Glutamatergic neuron (in vitro differentiated cells): ENCODE results near the gene BRMS1. TPM values are rescaled to one million over a fixed set of nuclear protein-coding genes. Genes with fewer than 3 reads are reported as not detected.
"Not testable (repeated sequence)": the region's sequence is repeated elsewhere in the genome, so short reads cannot be mapped to it uniquely, and the experiment has no call there.

Experiments used
- DNase-seq: peaks from one replicate; pipeline ENCODE4 v3.0.0; 2022
- H3K27ac Mint-ChIP-seq: one replicate; pipeline ENCODE4 v1.8.0; 2020; ENCODE audit warnings: mild to moderate bottlenecking, mixed read lengths, inconsistent platforms; ENCODE audit not compliant: unreplicated experiment
- H3K27me3 Mint-ChIP-seq: one replicate; pipeline ENCODE4 v1.8.0; 2020; ENCODE audit warnings: mild to moderate bottlenecking, moderate library complexity, mixed read lengths, inconsistent platforms; ENCODE audit not compliant: unreplicated experiment
- H3K36me3 Mint-ChIP-seq: one replicate; pipeline ENCODE4 v1.8.0; 2020; ENCODE audit warnings: mild to moderate bottlenecking, mixed read lengths, inconsistent platforms; ENCODE audit not compliant: unreplicated experiment
- H3K4me1 Mint-ChIP-seq: one replicate; pipeline ENCODE4 v1.8.0; 2020; ENCODE audit warnings: mild to moderate bottlenecking, low read depth, mixed read lengths, inconsistent platforms; ENCODE audit not compliant: unreplicated experiment
- H3K4me3 Mint-ChIP-seq: one replicate; pipeline ENCODE4 v1.8.0; 2020; ENCODE audit warnings: mild to moderate bottlenecking, mixed read lengths, inconsistent platforms; ENCODE audit not compliant: unreplicated experiment
- H3K9me3 Mint-ChIP-seq: one replicate; pipeline ENCODE4 v1.8.0; 2020; ENCODE audit warnings: mild to moderate bottlenecking, moderate library complexity, mixed read lengths, inconsistent platforms; ENCODE audit not compliant: unreplicated experiment
- total RNA-seq: library from RNA; stranded (reverse); fragmentation: NEBNext Ultra II Directional; extraction: Animal tissue kit (Norgen Biotek cat#: 25700); gene quantifications from one replicate; pipeline ENCODE4 v1.2.1, GENCODE V29; 2021; ENCODE audit not compliant: unreplicated experiment
- TF ChIP-seq, protein P1 (sequence below): fragments of 200-600 bp; sonication (generic); IDR thresholded peaks from one replicate; pipeline ENCODE4 v1.5.0; 2021; ENCODE audit not compliant: partially characterized antibody, unreplicated experiment

Gene BRMS1
- total RNA-seq, 1 donor from 2014 or later = 44.0 TPM

DNA sequence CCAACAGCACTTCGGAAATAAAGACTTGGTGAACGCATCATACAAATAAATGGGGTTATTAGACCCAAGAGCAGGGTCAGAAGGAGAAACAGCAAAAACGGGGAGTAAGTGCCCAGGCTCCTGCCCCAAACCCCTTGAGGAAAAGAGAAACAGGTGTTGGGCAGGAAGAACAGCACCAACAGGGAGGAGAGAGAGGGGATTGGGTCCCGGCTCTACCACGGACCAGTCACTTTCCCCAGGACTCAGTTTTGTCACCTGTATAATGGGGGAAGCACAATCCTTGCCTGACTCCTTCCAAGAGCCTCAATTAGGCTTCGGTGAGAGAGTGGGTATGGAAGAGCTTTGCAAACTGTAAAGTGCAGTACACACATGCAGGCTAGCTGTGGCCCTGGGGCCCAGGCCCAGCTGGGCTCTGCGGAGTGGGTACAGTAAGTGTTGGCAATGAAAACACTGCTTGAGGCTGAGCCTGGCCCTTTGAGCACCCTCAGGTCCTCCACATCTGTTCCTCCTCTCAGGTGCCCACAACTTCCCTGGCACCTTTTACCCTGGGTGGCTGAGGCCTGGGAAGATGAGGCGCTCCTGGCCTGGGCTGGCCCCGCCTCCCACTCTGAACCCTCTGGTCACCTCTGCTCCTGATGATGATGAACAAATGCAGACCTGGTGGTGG lies 17.7 kb upstream of the BRMS1 start:
- Mint-ChIP-seq H3K4me1 (no peaks in the 10 kb centered on the region), H3K27ac (peak overlapping the region; percentile 39), H3K36me3 (no peaks in the 10 kb centered on the region), H3K27me3 (peaks cover 4% of the 10 kb centered on the region), H3K9me3 (peaks cover 4% of the 10 kb centered on the region), H3K4me3 (no peak overlapping the region)
- DNase-seq = no peak
- TF ChIP-seq, protein P1, sequence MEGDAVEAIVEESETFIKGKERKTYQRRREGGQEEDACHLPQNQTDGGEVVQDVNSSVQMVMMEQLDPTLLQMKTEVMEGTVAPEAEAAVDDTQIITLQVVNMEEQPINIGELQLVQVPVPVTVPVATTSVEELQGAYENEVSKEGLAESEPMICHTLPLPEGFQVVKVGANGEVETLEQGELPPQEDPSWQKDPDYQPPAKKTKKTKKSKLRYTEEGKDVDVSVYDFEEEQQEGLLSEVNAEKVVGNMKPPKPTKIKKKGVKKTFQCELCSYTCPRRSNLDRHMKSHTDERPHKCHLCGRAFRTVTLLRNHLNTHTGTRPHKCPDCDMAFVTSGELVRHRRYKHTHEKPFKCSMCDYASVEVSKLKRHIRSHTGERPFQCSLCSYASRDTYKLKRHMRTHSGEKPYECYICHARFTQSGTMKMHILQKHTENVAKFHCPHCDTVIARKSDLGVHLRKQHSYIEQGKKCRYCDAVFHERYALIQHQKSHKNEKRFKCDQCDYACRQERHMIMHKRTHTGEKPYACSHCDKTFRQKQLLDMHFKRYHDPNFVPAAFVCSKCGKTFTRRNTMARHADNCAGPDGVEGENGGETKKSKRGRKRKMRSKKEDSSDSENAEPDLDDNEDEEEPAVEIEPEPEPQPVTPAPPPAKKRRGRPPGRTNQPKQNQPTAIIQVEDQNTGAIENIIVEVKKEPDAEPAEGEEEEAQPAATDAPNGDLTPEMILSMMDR = no peak

DNA sequence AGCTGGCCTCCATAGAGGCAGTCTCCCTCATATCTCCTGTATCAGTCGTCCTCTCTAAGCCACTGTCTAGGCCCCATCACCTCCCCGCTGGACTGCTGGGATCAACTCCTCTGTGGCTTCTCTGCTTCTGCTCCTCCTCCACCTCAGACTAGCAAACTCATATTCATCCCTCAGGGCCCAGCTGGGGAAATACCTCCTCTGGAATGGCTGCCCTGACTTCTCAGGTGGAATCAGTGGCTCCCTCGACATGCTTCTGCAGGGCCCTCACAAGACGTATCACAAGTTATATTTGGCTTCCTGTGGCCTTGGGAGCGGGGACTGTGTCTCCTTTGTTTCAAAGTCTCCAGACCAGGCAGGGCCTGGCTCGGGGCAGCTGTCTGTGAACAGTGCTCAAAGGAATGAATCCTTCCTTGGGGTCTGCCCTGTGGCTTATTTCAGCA lies 16.6 kb upstream of the BRMS1 start:
- Mint-ChIP-seq H3K36me3 (no peaks in the 10 kb centered on the region), H3K9me3 (peaks cover 4% of the 10 kb centered on the region), H3K4me3 (no peak overlapping the region), H3K27me3 (peaks cover 4% of the 10 kb centered on the region), H3K27ac (no peak overlapping the region), H3K4me1 (no peaks in the 10 kb centered on the region)
- TF ChIP-seq, protein P1 = no peak
- no peak for DNase-seq

DNA sequence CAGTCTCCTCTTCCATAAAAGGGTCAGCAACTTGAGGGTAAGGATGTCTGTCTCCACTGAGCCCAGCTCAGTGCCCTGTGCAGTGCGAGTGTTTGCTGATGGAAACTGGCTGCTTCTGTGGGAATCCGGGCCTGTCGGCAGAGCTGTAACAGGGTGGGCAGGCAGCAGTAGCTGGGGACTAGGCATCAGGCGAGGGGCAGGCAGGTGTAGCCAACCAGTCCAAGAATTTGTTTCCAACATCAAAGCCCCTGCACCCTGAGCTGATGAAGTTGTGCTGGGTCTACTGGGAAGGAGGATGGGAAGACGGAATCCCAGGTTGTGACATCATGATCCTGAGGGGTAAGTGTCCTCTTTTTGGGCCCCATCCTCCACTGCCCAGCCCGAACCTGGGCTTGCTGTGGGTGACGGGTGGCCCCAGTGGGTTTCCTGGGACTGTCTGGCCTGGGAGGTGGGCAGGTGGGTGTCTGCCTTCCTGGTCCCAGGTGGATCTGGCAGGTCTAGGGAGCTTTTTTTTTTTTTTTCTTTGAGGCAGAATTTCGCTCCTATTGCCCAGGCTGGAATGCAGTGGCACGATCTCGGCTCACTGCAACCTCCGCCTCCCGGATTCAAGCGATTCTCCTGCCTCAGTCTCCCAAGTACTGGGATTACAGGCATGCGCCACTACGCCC lies 15.6 kb upstream of the BRMS1 start:
- H3K4me3 Mint-ChIP-seq = no peak overlapping the region
- DNase-seq = no peak
- TF ChIP-seq, protein P1 = no peak
- H3K27me3 Mint-ChIP-seq = peaks cover 4% of the 10 kb centered on the region
- no peaks in the 10 kb centered on the region for H3K36me3 Mint-ChIP-seq
- H3K4me1 Mint-ChIP-seq = no peaks in the 10 kb centered on the region
- H3K27ac Mint-ChIP-seq = no peak overlapping the region
- peaks cover 4% of the 10 kb centered on the region for H3K9me3 Mint-ChIP-seq

DNA sequence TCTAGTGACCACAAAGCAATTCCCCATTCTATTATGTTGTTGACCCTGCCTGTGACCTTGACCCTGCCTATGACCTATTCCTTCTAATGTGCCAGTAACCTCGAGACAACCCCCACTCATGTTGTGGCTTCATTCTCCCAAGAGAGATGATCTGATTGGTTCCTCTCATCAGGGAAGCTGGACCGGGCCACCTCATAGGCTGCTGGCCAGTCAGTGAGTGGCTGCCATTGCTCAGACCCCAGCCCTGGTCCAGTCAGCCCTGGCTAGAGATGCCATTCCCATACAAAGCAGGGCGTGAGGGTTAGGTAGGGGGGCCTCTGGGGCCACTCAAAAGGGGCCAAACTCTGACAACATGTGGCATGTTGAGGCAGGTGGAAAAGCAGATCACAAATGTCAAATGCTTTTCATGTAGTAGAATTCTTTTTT lies 14.8 kb upstream of the BRMS1 start:
- H3K4me3 Mint-ChIP-seq = no peak overlapping the region
- DNase-seq = no peak

DNA sequence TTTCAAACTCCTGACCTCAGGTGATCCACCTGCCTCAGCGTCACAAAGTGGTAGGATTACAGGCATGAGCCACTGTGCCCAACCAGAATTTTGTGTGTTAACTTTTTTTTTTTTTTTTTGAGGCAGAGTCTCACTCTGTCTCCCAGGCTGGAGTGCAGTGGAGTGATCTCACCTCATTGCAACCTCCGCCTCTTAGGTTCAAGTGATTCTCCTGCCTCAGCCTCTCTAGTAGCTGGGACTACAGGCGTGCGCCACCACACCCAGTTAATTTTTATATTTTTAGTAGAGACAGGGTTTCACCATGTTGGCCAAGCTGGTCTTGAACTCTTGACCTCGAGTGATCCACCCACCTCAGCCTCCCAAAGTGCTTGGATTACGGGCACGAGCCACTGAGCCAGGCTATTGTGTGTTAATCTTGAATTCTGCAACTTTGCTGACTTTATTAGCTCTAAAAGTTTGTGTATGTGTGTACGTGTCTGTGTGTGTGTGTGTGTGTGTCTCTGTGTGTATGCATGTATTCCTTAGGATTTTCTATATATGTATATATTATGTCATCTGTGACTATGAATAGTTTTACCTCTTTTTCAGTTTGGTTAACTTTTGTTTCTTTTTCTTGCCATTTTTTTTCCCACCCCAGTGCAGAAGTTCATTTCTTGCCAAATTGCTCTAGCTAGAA lies 5.8 kb upstream of the BRMS1 start:
- not testable (repeated sequence) for H3K9me3 Mint-ChIP-seq, H3K27ac Mint-ChIP-seq, H3K27me3 Mint-ChIP-seq, DNase-seq, H3K4me1 Mint-ChIP-seq, H3K36me3 Mint-ChIP-seq, H3K4me3 Mint-ChIP-seq

More for the DNA sequence above, 14.8 kb upstream of the BRMS1 start:
- Mint-ChIP-seq H3K4me1 (no peaks in the 10 kb centered on the region), H3K9me3 (peaks cover 4% of the 10 kb centered on the region), H3K27me3 (peaks cover 4% of the 10 kb centered on the region), H3K36me3 (no peaks in the 10 kb centered on the region), H3K27ac (no peak overlapping the region)
- TF ChIP-seq, protein P1 = no peak
